GM19099 (cell line): ENCODE results near the gene COL11A1.

Experiments
- POLR2A ChIP-seq: IDR thresholded peaks from 3 replicates; pipeline ENCODE4 v1.6.1; 2011; ENCODE audit warnings: low read depth; ENCODE audit not compliant: insufficient read length; ENCODE audit errors: extremely low read depth

COL11A1 gene

GRCh38 chr1:103107741-103108375, 464 bp downstream of the COL11A1 start:
- TF ChIP-seq POLR2A = no peak

- TF ChIP-seq POLR2A = no peak
These were observed 1.6 kb downstream of the COL11A1 start for GRCh38 chr1:103106426-103107341.

- TF ChIP-seq POLR2A = no peak
These were observed 6.9 kb downstream of the COL11A1 start for GRCh38 chr1:103101399-103101798.

- no peak for TF ChIP-seq POLR2A
These were observed 19.1 kb downstream of the COL11A1 start for GRCh38 chr1:103089221-103089620.

- TF ChIP-seq POLR2A = no peak
These were observed 21.1 kb downstream of the COL11A1 start for GRCh38 chr1:103087256-103087655.

GRCh38 chr1:103084181-103084580, 24.1 kb downstream of the COL11A1 start:
- no peak for TF ChIP-seq POLR2A

- TF ChIP-seq POLR2A = no peak
These were observed 32.9 kb downstream of the COL11A1 start for GRCh38 chr1:103075316-103076000.

GRCh38 chr1:103074224-103074623, 34.1 kb downstream of the COL11A1 start:
- TF ChIP-seq POLR2A = no peak

GRCh38 chr1:103069201-103069600, 39.1 kb downstream of the COL11A1 start:
- no peak for TF ChIP-seq POLR2A

- TF ChIP-seq POLR2A = no peak
These were observed 44.4 kb downstream of the COL11A1 start for GRCh38 chr1:103063921-103064320.

GRCh38 chr1:103058391-103058790, 49.9 kb downstream of the COL11A1 start:
- TF ChIP-seq POLR2A = no peak

- no peak for TF ChIP-seq POLR2A
These were observed 51.9 kb downstream of the COL11A1 start for GRCh38 chr1:103056423-103056822.

GRCh38 chr1:103025858-103026409, 82.4 kb downstream of the COL11A1 start:
- TF ChIP-seq POLR2A = no peak

- TF ChIP-seq POLR2A = no peak
These were observed 84.3 kb downstream of the COL11A1 start for GRCh38 chr1:103024051-103024450.

- no peak for TF ChIP-seq POLR2A
These were observed 106.3 kb downstream of the COL11A1 start for GRCh38 chr1:103002005-103002404.
